HS-5 (cell line): ENCODE results near the gene IL32.

Experiments used
- DNase-seq: peaks from one replicate; pipeline ENCODE4 v3.0.0-alpha.2; 2012; ENCODE audit warnings: low read depth

IL32 gene

GRCh38 chr16:3027983-3028715, 37.3 kb upstream of the IL32 start:
- no peak for DNase-seq

GRCh38 chr16:3028716-3029319, 36.6 kb upstream of the IL32 start:
- no peak for DNase-seq

DNA sequence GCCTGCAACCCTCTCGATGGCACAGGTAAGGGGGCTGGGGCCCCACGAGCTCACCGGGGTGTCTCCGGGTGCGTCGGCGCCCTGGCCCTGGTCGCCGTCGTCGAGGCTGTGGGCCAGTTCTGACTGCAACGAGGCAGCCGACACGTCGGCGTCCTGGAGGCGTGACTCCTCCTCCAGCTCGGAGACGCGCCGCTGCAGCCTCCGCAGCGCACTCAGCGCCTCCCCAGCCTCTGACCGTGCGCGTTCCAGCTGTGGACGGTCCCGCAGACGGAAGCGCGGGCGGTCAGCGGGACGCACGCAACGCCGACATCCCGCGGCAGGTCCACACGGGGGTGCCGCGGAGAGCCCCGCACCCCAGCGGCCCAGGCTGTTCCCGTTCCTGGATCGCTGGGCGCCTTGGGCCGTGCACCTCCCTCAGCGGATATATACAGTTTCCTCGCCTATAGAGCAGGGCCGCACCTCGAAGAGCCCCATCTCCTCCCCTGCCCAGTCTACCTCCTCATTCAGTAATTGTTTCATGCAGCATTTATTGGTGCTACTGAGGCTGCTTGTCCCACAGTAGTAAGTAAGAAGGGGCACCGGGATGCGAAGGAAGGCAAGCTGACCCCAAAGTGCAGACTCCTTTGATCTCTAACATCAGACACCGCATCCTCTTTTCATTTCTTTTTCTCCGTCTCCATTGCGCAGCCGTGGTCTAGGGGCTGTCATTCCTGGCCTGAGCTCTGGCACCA, 35.8 kb upstream of the IL32 start:
- no peak for DNase-seq

DNA sequence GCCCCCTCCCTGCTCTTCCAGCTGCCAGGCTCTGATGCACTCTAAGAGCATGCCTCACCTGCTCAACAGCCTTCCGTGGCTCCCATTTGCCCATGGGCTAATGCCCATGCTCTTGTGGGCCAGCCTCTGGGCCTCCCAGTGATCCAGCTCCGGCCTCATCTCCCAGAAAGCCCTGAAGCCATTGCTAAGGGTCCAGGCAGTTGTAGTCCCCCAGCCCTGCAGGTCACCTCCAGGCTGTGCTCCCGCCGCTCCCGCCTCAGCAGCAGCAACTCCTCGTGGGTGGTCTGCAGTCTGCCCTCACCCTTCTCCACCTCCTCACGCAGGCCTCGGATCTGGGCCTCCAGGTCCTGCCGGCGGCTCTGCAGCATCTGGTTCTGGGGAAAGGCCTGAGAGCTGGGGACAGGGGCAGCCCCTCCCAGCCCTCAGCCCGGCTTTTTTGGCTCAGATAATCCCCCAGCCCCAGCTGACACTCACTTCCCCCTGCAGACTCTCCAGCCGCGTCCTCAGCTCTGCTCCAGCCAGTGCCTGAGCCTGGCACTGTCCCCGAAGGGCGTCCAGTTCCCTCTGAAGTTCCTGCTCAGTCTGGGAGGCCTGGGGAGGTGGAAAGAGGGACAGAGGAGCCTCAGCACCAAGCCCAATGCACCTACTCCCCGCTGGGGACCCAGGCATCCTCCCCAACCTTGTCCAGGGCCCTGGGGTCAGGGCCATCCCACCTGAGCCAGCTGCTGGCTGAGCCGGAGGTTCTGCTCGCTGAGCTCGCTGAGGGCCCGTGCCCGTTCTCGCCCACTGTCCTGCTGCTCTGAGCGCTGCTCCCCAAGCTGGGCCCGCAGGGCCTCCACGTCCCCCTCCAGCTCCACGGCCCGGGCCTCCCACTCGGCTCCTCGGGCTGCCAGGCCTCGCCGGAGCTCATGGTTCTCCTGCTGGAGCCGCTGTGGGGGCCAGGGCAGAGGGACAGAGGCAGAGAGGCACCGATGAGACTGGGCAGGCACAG, 34.9 kb upstream of the IL32 start:
- no peak for DNase-seq

- DNase-seq = no peak
Measured at GRCh38 chr16:3032624-3033023, 32.8 kb upstream of the IL32 start.

DNA sequence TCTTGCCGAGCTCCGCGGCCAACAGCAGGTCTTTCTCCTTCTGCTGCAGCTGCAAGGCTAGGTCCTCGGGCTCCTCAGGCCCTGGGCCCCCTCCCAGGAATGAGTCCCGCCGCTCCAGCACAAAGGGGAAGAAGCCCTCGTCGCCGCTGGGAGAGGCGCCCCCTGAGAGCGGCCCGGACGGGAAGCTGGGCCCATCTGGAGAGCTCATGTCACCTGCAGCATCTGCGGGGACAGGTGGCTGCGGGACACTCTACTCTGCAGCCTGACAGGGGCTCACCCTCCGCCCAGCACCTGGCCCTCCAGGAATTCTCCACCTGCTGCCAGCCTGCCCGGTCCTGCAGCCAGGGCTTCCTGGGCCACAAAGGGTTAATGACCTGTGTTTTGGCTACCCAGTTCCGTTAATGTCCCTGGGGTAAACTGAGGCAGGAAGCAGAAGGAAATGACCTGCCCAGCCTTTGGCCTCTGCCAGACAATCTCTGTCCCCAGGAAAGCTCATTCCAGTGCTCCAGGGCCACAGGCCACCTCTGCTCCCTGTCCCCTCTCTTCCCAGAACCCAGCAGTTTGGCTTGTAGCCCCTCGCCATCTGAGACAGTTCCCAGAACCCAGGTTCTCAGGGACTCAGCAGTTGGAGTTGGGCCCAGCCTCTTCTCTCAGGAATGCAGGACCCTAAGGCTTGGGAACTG, 30.0 kb upstream of the IL32 start:
- no peak for DNase-seq

DNA sequence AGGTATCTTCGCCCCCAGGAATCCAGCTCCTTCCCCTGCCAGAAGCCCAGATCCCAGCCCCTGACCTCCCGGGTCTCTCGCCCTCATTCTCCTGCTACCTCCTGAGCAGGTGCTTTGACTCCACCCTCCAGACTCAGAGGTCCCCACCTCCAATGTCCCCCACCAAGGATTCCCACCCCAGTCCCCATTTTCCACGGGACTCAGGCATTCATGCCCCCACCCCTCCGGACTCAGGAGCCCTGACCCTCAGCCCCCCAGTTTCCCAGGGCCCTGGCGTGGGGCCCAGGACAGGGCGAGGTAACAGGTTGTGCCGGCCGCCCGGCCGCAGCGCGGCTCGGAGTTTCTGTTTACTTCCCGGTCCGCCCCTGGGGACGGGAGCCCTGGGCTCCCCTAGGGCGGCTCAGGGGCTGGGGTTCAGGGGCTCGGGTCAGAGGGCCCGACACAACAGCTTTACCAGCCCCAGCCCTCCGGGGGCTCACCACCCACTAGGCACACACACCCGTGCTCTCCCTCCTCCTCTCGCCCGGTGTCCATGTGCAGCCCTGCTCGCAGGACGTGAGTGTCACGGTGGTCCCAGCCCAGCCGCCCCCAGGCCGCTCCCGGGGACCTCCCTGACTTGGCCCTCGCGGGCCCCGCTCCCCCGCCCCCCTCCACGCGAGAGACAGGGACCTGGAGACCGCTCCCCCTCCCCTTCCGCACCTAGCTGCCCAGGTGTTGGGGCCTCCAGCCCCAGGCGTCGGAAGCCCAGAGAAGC, 29.3 kb upstream of the IL32 start:
- DNase-seq = no peak

- DNase-seq = no peak
Measured at GRCh38 chr16:3036726-3037315, 28.6 kb upstream of the IL32 start, which contains the start of gene BICDL2. TSS of gene BICDL2 (minus strand) at chr16:3036944. CDS start at chr16:3035496, 1,448 bp downstream.

DNA sequence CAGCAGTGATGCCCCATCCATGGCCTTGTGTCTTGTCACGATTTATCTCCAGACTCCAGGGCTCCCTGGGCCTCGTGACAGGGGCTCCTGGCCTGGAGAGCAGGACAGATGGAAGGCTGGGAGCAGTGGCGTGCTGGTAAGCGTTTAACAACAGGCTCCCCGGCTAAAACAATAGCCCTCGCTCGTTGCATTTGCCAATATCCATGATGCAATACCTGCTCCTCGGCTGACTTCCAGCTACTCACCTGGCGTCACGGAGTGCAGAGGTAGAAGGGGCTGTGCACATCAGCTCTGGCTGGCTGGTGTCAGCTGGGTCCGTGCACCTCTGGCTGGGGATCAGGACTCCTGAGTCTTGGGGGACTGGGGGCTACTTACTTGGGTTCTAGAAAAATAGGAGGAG, 27.2 kb upstream of the IL32 start:
- DNase-seq = no peak

GRCh38 chr16:3038896-3039295, 26.5 kb upstream of the IL32 start:
- DNase-seq = no peak

DNA sequence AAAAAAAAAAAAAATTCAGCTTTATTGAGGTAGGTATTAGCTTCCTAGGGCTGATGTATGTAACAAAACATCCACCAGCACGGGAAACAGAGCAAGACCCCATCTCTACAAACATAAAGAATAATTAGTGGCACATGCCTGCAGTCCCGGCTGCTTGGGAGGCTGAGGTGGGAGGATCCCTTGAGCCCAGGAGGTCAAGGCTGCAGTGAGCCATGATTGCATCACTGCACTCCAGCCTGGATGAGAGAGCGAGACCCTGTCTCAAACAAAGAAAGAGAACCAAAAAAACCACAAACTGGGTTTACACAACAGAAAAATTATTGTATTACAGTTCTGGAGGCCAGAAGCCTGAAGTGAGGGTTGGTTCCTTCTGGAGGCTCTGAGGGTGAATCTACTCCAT, 23.1 kb upstream of the IL32 start:
- no peak for DNase-seq

GRCh38 chr16:3044708-3045107, 20.7 kb upstream of the IL32 start:
- DNase-seq = no peak

DNA sequence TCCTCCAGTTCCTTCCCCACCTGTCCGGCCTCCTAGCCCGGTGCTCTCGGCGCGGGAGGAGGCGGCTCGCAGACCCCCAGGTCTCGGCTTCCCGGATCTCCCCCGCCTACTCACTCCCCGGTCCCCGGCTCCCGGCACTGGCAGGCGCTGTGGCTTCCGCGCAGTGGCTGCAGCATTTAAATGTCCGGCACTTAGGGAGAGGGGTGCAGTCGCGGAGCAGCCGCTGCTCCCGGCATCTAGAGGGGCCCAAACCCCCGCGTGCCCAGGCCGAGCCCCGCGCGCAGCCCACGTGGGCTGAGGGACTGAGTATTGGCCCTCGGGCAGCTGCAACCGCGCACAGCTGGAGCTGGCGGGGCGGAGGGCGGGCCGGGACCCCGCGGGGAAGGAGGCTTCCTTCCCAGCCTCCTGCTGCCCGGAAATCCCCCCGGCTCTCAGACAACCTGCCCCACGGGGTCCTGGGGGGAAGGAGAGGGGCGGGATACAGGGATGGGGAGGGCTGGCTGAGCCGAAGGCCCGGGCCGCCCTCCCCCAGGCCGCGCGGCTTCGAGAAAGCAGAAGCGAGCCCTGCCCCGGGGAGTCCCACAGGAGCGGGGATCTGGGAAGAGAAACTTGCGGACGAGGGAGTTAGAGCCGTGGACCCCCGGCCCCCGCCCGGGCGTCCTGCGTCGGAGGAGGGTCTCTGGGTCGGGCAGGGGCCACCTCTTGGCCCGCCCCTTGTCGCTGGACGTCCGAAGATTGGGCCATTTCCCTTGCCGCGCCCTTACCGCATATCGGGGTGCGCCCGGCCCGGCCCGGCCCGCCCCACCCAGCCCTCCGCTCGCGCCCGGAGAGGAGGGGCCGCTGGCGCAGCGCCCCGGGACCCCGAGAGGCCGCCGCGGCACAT, 19.4 kb upstream of the IL32 start, which contains the start of gene MMP25:
Gene MMP25, plus strand, starts transcription at position 804 of the 883 bp plus-strand sequence. CDS start 357 bp downstream, outside the sequence.
- no peak for DNase-seq

- DNase-seq = no peak
Measured at GRCh38 chr16:3046641-3047386, 18.6 kb upstream of the IL32 start.

GRCh38 chr16:3047387-3047720, 18.1 kb upstream of the IL32 start:
- no peak for DNase-seq

DNA sequence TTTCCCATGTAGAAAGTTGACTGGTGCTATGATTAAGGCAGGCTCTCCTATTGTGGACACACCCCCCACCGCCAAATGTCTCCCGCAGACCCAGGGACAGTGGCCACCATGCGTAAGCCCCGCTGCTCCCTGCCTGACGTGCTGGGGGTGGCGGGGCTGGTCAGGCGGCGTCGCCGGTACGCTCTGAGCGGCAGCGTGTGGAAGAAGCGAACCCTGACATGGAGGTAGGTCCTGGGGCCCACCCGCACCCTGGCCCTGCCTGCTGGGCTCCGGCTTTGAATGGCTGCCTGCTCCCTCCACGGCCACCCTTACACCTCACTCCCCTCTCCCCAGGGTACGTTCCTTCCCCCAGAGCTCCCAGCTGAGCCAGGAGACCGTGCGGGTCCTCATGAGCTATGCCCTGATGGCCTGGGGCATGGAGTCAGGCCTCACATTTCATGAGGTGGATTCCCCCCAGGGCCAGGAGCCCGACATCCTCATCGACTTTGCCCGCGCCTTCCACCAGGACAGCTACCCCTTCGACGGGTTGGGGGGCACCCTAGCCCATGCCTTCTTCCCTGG, 15.4 kb upstream of the IL32 start:
- no peak for DNase-seq

DNA sequence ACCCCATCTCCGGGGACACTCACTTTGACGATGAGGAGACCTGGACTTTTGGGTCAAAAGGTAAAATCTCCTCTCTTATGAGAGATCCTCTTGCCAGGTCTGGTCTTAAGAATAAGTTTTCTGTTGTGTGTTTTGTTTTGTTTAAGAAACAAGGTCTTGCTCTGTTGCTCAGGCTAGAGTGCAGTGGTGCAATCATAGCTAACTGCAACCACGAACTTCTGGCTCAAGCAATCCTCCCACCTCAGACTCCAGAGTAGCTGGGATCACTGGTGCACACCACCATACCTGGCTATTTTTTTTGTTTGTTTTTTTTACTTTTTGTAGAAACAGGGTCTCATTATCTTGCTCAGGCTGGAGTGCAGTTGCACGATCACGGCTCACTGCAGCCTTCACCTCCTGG, 15.0 kb upstream of the IL32 start:
- no peak for DNase-seq

GRCh38 chr16:3051009-3051408, 14.4 kb upstream of the IL32 start:
- no peak for DNase-seq
